Breast epithelium (tissue), 3 donors: ENCODE results near the gene HOXA11.

Experiments used
- CTCF ChIP-seq, 3 donors: fragments of 450-650 bp; IDR thresholded peaks; one replicate each; pipeline ENCODE4 v1.5.1; 2016 to 2017; ENCODE audit warnings: antibody characterized with exemption in 3 of 3, mild to moderate bottlenecking in 3 of 3, moderate library complexity in 3 of 3
- POLR2A ChIP-seq: fragments of 450-650 bp; IDR thresholded peaks from one replicate; pipeline ENCODE4 v1.6.1; 2016; ENCODE audit warnings: antibody characterized with exemption, mild to moderate bottlenecking, moderate library complexity
- POLR2AphosphoS5 ChIP-seq, 3 donors: sonication (generic); formaldehyde crosslinking; IDR thresholded peaks; one replicate each; pipeline ENCODE4 v1.6.1; 2017; ENCODE audit warnings: antibody characterized with exemption in 3 of 3

DNA sequence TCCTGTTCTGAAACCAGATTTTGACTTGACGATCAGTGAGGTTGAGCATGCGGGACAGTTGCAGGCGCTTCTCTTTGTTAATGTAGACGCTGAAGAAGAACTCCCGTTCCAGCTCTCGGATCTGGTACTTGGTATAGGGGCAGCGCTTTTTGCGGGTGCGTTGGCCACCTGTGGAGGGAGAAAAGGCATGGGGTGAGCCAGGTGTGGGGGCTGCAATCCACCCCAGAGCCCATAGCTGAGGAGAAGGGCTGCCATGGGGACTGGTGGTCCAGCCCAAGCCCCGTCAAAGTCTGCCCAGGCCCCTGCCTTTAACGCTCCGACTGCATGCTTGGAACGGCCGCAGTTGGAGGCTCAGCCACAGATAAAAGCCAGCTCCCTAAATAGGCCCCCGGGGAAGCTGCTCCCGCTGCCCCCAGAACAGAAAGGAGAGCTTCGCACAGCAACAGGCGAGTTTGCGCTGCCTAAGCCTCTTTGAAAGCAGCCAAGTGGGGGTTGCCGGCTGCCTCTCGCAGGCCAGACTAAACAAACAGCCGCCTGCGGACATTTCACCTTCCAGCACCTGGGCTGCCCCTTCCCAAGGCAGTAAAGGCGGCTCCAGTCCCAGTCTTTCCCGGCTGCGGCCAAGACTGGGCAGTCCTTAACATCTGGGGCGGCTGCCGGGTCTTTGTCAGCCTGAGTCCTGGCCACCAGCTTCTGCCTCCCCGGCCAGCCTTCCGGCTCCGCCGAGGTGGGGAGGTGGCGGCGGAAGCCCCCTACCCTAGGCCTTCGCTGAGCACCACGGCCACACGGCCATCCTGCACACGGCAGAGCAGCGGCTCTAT, 2.0 kb downstream of the HOXA11 start:
- TF ChIP-seq CTCF (IDR thresholded peaks at IDR 0.05) (no peak), POLR2A (no peak), POLR2AphosphoS5 (IDR thresholded peaks at IDR 0.05) (no peak)
